ENCODE measurements around the gene SND1.

Gene SND1

GRCh38 chr7:128124786-128125185, 472.8 kb downstream of the SND1 start:
- no peak overlapping the region for H3K4me3 ChIP-seq (replicated peaks; ENCODE audit: low read depth, low read length)
- TF ChIP-seq CTCF (IDR thresholded peaks at IDR 0.05; ENCODE audit: low read length, missing control alignments), result no peak
- no peak for DNase-seq (ENCODE audit: low read depth)

- no peak for TF ChIP-seq CTCF (IDR thresholded peaks at IDR 0.05; ENCODE audit: low read length, missing control alignments)
- no peak for DNase-seq (ENCODE audit: low read depth)
- H3K4me3 ChIP-seq (replicated peaks; ENCODE audit: low read depth, low read length), result no peak overlapping the region
These were observed 473.8 kb downstream of the SND1 start for GRCh38 chr7:128125816-128126215.

- TF ChIP-seq CTCF (IDR thresholded peaks at IDR 0.05; ENCODE audit: low read length, missing control alignments), result no peak
- H3K4me3 ChIP-seq (replicated peaks; ENCODE audit: low read depth, low read length), result no peak overlapping the region
- no peak for DNase-seq (ENCODE audit: low read depth)
These were observed 476.4 kb downstream of the SND1 start for GRCh38 chr7:128128401-128128800.

GRCh38 chr7:128129224-128129864, 477.4 kb downstream of the SND1 start:
- DNase-seq (ENCODE audit: low read depth), result no peak
- TF ChIP-seq CTCF (IDR thresholded peaks at IDR 0.05; ENCODE audit: low read length, missing control alignments), result no peak
- H3K4me3 ChIP-seq (replicated peaks; ENCODE audit: low read depth, low read length), result no peak overlapping the region

GRCh38 chr7:128131115-128131514, 479.1 kb downstream of the SND1 start:
- no peak for TF ChIP-seq CTCF (IDR thresholded peaks at IDR 0.05; ENCODE audit: low read length, missing control alignments)
- H3K4me3 ChIP-seq (replicated peaks; ENCODE audit: low read depth, low read length), result no peak overlapping the region
- DNase-seq (ENCODE audit: low read depth), result no peak

- H3K4me3 ChIP-seq (replicated peaks; ENCODE audit: low read depth, low read length), result no peak overlapping the region
- peak; percentile 36 for DNase-seq (ENCODE audit: low read depth)
- TF ChIP-seq CTCF (IDR thresholded peaks at IDR 0.05; ENCODE audit: low read length, missing control alignments), result no peak
These were observed 479.7 kb downstream of the SND1 start for GRCh38 chr7:128131731-128132130.

- TF ChIP-seq CTCF (IDR thresholded peaks at IDR 0.05; ENCODE audit: low read length, missing control alignments), result no peak
- no peak overlapping the region for H3K4me3 ChIP-seq (replicated peaks; ENCODE audit: low read depth, low read length)
- no peak for DNase-seq (ENCODE audit: low read depth)
These were observed 480.6 kb downstream of the SND1 start for GRCh38 chr7:128132426-128133069.
